Epidermal melanocyte (primary cell): ENCODE results near the gene GPR18.
"Not testable (repeated sequence)": the region's sequence is repeated elsewhere in the genome, so short reads cannot be mapped to it uniquely, and the experiment has no call there.

ENCODE experiments used
- DNase-seq: peaks from one replicate; pipeline ENCODE4 v3.0.0; 2011; ENCODE audit warnings: low spot score; ENCODE audit not compliant: insufficient read length

Gene GPR18

GRCh38 chr13:99267927-99268326 is 9.7 kb upstream of the GPR18 start:
- no peak for DNase-seq

DNA sequence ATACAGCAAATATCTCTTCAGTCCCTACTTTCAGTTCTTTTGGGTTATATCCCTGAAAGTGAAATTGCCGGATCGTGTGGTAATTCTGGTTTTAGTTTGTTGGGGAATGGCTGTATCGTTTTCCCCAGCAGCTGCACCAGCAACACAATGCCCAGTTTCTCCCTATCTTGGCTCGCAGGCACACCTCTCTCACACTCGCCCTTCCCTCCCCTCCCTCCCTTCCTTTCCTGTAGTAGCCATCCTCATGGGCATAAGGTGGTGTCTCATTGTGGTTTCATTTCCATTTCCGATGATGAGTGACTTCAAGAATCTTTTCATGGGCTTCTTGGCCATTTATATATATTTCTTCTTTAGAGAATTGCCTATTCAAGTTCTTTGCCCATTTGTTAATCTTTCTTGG is 8.6 kb upstream of the GPR18 start:
- DNase-seq, result no peak

DNA sequence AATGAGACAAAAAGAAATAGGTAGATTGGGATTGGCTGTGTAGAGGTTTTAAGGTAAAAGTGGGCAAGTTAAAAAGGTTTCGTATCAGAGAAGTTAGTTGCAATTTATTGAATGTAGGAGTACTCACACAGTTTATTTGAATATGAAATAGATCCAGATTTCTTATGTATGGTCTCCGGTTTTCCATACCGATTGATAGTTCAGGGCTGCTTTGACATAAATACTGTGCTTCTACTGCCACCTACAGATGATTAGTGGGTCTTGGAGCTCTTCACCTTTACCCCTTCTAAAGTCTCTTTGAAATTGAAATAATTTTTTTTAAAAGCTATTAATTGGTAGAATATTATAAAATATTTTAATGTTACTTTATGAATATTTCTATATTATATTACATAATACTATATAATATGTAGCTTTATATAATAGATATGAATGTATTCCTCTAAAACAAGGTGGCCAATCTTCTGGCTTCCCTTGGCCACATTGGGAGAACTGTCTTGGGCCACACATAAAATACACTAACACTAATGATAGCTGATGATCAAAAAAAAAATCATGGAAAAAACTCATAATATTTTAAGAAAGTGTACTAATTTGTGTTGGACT is 7.7 kb upstream of the GPR18 start:
- no peak for DNase-seq

DNA sequence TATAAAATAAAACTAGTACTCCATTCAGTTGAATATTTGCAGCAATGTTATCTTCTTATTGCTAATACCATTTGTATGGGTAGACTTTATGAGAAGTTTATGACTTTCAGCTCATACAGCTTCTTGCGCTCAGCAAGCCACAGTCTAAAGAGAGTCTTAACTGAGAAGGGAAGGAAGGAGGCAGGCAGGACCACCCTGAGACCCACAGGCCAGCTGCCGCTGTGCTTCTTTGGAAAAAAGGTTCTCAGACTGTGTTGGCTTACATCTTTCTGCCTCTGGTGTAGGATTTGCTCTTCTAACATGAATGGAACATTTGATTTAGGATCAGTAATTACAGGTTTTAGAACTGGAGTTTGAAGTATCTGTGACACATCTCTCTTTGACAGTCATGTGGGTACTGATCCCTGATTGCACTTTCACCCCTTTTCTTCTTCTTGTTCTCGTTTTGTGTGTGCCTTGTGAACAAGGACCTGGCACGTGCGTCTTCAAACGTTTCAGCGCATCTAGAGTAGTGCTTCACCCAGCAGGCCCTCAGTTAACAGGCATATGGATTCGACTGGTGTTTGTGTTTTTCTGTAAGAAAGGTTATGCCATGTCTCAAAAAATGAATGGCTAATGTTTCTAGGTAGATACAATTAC is 7.1 kb upstream of the GPR18 start:
- no peak for DNase-seq

DNA sequence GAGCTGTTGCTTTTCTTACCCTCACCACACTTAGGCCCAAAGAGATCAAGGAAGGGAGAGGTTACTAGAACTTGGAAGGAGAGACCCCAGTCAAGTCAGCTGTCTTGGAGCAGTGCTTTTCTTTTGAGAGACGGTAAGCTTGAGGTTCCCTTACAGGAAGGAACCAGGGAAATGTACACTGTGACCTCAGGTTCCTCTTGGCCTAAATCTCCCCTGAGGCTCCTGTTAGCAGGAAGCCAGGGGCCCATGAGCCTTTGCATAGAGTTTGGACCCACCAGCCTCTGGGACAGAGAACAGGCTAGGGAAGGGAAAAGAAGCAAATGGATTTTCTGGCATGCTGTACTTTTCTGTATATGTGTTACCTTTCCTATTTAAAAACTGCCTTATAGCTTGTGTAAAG is 5.9 kb upstream of the GPR18 start:
- no peak for DNase-seq

GRCh38 chr13:99263126-99263785 is 5.1 kb upstream of the GPR18 start:
- no peak for DNase-seq

GRCh38 chr13:99261059-99261458 is 2.9 kb upstream of the GPR18 start:
- no peak for DNase-seq

GRCh38 chr13:99260216-99260615 is 2.0 kb upstream of the GPR18 start:
- no peak for DNase-seq

- no peak for DNase-seq
These were observed 767 bp upstream of the GPR18 start for GRCh38 chr13:99258946-99259345.

GRCh38 chr13:99257291-99257690 is 888 bp downstream of the GPR18 start:
- DNase-seq, result no peak

GRCh38 chr13:99256709-99257108 is 1.5 kb downstream of the GPR18 start:
- DNase-seq, result no peak

- no peak for DNase-seq
These were observed 1.9 kb downstream of the GPR18 start for GRCh38 chr13:99256283-99256682.

- DNase-seq, result no peak
These were observed 2.9 kb downstream of the GPR18 start for GRCh38 chr13:99255271-99255670.

GRCh38 chr13:99254830-99255229 is 3.3 kb downstream of the GPR18 start:
- DNase-seq, result no peak

DNA sequence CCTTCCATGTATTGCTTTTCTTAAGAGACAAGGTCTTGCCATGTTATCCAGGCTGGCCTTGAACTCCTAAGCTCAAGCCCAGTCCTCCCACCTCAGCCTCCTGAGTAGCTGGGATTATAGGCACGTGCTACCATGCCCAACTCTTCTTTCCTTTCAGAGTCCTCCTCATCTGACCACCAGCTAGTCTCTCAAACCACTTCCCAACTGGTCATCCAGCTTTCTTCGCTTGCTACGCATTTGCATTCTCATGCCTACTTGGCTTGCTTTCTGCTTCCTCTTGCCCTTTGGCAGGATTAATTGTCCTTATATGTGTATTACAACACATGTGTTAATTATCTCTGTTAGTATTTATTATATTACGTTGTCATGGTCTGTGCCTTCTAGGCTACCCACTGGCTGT is 6.3 kb downstream of the GPR18 start:
- no peak for DNase-seq

DNA sequence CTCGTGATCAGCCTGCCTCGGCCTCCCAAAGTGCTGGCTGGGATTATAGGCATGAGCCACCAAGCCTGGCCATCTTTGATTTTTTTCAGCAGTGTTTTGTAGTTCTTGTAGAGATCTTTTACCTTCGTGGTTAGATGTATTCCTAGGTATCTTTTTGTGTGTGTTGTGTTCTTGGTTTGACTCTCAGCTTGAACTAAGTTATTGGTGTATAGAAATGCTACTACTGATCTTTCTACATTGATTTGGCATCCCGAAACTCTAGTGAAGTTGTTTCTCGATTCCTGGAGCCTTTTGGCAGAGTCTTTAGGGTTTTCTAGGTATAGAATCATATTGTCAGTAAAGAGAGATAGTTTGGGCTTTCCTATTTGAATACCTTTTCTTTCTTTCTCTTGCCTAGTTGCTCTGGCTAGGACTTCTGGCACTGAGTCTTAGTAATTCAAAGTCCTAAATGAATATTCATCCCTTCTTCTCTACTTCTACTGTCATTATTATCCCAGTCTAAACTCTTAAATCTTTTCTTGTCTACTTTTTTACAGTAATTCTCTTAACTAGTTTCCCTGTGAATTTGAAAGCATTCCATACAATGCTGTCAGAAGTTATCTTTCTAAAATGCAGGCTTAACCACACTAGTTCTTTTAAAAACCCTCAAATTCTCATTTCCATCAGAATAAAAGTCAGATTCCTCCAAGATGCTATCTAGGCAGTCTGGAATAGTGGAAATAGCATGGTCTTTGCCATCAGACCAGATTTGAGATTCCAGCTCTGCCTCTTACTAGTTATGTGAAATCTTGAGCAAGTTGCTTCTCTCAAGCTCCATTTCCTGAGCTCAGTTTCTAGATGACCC is 7.0 kb downstream of the GPR18 start:
- DNase-seq, result no peak

GRCh38 chr13:99249606-99250005 is 8.6 kb downstream of the GPR18 start:
- DNase-seq, result not testable (repeated sequence)

DNA sequence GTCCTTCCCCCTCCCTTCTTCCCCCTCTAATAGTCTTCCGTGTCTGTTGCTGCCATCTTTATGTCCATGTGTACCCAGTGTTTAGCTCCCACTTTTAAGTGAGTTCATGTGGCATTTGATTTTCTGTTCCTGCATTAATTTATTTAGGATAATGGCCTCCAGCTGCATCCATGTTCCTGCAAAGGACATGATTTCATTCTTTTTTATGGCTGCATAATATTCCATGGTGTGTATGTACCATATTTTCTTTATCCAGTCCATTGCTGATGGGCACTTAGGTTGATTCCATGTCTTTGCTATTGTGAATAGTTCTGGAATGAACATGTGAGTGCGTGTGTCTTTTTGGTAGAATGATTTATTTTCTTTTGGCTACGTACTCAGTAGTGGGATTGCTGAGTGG is 9.0 kb downstream of the GPR18 start:
- not testable (repeated sequence) for DNase-seq

DNA sequence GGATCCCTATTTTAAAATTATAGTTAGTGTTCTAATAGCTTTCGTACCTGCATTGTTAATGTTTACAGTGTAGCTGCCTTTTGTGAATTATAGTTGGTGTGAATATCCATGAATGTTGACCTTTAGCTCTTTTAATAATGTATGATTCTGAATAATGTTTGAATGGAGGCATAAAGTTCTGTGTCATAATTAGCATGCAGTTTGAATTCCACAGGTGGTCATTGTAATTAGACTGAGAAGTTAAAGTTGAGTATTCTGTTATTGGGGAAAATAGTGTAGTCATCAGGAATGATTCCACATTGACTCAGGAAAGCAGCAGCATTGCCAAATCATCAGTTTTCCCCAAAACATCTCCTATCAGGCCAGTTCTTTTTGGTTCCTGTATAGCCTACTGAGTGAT is 12.1 kb downstream of the GPR18 start:
- no peak for DNase-seq

DNA sequence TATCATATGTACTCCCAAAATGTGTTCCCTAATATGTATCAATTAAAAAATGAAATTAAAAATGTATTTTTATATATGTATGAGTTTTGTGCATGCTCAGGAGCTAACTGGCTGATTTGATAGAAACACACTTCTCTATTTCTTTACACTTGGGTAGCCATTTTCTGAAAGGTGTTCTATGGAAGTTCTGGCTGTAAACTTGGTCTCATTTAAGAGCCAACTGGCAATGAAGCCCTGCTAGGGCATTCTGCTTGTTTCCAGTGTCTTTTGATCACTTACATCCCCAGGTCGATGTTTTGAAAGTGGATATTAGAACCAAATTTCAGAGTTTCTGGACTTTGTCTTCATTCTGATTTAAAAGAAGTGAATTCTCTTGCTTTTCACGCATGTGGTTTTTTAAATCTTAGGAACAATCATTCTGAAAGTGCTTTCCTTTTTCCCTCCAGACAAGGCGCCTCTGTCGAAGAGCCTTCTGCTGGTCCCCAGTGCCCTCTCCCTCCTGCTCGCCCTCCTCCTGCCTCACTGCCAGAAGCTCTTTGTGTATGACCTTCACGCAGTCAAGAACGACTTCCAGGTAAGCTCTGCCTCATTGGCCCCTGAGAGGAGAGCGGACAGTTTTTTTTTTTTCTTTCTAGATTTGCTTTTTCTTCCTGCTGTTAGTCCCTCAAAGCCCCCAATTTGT is 20.1 kb downstream of the GPR18 start:
- no peak for DNase-seq

DNA sequence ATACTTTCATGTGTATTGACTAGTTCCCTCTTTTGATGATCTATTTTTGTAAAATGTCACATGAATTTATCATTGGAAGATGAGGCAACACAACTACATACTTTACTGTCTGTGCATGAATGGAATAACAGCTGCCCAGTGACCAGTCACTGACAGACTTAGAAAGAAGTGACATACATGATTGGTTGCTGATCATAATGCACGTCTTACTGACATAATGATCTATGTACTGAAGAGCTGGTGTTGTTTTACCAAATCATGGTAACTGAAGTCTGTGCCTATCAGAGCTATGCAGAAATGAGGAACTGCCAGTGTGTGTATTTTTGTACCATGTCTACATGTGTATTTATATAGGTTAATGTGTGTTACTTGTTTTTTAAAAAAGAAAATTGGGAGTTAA is 26.5 kb downstream of the GPR18 start:
- no peak for DNase-seq

DNA sequence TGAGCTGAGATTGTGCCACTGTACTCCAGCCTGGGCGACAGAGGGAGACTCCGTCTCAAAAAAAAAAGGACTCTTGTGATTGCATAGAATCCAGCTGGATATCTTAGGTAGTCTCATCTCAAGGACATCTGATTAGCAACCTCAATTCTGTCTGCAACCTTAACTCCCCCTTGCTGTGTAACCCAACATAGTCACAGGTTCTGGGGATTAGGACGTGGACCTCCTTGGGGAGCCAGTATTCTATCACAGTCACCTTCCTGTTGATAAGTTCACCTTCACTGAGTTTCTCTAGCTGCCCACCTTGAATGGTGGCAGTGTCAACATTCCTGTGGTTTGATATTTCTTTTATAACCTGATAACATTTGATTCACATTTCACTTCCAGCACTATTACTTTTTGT is 27.2 kb downstream of the GPR18 start:
- DNase-seq, result no peak
